SK-N-SH treated with all-trans-retinoic acid at 6 μM for 48 hours (cell line): ENCODE measurements around the gene GGCX.

Experiments
- ARNTL ChIP-seq: fragments of 450-650 bp; formaldehyde crosslinking; IDR thresholded peaks from 2 replicates; pipeline ENCODE4 v1.5.0; 2020; ENCODE audit warnings: low read depth, mild to moderate bottlenecking, moderate library complexity, borderline replicate concordance
- ESRRG ChIP-seq: fragments of 250-450 bp; sonication (Bioruptor Pico); IDR thresholded peaks from 2 replicates; pipeline ENCODE4 v1.6.1; 2021; ENCODE audit warnings: mild to moderate bottlenecking
- PATZ1 ChIP-seq: fragments of 250-450 bp; sonication (Bioruptor Pico); IDR thresholded peaks from 2 replicates; pipeline ENCODE4 v1.8.0; 2020; ENCODE audit warnings: mild to moderate bottlenecking, moderate library complexity, borderline replicate concordance
- ZFP30 ChIP-seq: fragments of 450-650 bp; formaldehyde crosslinking; IDR thresholded peaks from 2 replicates; pipeline ENCODE4 v1.5.0; 2022; ENCODE audit warnings: mild to moderate bottlenecking, moderate library complexity
- ZNF70 ChIP-seq: fragments of 450-650 bp; formaldehyde crosslinking; IDR thresholded peaks from 2 replicates; pipeline ENCODE4 v1.5.0; 2020; ENCODE audit warnings: mild to moderate bottlenecking, moderate library complexity
- TF ChIP-seq, protein P1 (sequence below): fragments of 250-450 bp; sonication (Bioruptor Pico); IDR thresholded peaks from 2 replicates; pipeline ENCODE4 v1.5.1; 2020; ENCODE audit warnings: low read depth, mild to moderate bottlenecking, moderate library complexity

- TF ChIP-seq ESRRG (CRISPR knock-in tag) = no peak
- no peak for TF ChIP-seq ARNTL (CRISPR knock-in tag)
- TF ChIP-seq, protein P1, sequence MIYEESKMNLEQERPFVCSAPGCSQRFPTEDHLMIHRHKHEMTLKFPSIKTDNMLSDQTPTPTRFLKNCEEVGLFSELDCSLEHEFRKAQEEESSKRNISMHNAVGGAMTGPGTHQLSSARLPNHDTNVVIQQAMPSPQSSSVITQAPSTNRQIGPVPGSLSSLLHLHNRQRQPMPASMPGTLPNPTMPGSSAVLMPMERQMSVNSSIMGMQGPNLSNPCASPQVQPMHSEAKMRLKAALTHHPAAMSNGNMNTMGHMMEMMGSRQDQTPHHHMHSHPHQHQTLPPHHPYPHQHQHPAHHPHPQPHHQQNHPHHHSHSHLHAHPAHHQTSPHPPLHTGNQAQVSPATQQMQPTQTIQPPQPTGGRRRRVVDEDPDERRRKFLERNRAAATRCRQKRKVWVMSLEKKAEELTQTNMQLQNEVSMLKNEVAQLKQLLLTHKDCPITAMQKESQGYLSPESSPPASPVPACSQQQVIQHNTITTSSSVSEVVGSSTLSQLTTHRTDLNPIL = no peak
- TF ChIP-seq ZNF70 = no peak
- no peak for TF ChIP-seq PATZ1 (CRISPR knock-in tag)
- TF ChIP-seq ZFP30 = no peak
Observed at GRCh38 chr2:85560812-85561279, 447 bp downstream of the GGCX start.
